Pancreas (tissue), 10 donors: ENCODE results near the gene MEA1. TPM values are rescaled to one million over a fixed set of nuclear protein-coding genes. Genes with fewer than 3 reads are reported as not detected.

ENCODE experiments used
- ATAC-seq, 4 donors: fragments of 200-7000 bp; cut with Tn5 transposase; one replicate each; pipeline versions ENCODE4 v1.8.0 to v1.9.1; 2020; ENCODE audit warnings: mild to moderate bottlenecking in 4 of 4, moderate library complexity in 4 of 4
- DNase-seq, 6 donors: peaks; one replicate each; pipeline ENCODE4 v3.0.0-alpha.2; 2020
- FAIRE-seq: peaks from 2 replicates; lab custom pipeline; 2012; peaks lifted over from hg19 to GRCh38; lab: Jason Lieb, UNC
- H3K27ac ChIP-seq, 4 donors: fragments of 200-600 bp; sonication (generic); 1 replicate in 3 of 4; 2 replicates in 1 of 4; pipeline versions ENCODE4 v1.5.0 to v1.8.0; 2020
- H3K27me3 ChIP-seq, 4 donors: fragments of 200-600 bp; one replicate each; pipeline ENCODE4 v1.8.0; 2021
- H3K36me3 ChIP-seq, 3 donors: fragments of 200-600 bp; sonication (generic) in 1 of 3; one replicate each; pipeline versions ENCODE4 v1.5.0 to v1.8.0; 2020 to 2021
- H3K4me1 ChIP-seq, 3 donors: fragments of 200-600 bp; one replicate each; pipeline ENCODE4 v1.8.0; 2021
- H3K4me3 ChIP-seq, 4 donors: fragments of 200-600 bp; sonication (generic) in 2 of 4; one replicate each; pipeline versions ENCODE4 v1.5.0 to v1.8.0; 2020 to 2021
- H3K9me3 ChIP-seq, 4 donors: fragments of 200-600 bp; one replicate each; pipeline ENCODE4 v1.8.0; 2021
- WGBS, 2 donors: extraction: QIAGEN DNeasy Blood & Tissue Kit; methylation state at CpG; one replicate each; pipeline ENCODE4 v1.1.7; 2013; 5-methylcytosine and 5-hydroxymethylcytosine counted together
- intact Hi-C, 3 donors: fragments of 100-400 bp; cut with DNase I; formaldehyde crosslinking; loops; one replicate each; pipeline versions ENCODE4 v1.11.1 to v1.14.2; 2022
- polyA plus RNA-seq, 2 donors: library from polyadenylated mRNA; stranded (reverse); fragments of 200-250 nt; gene quantifications; one replicate each; pipeline ENCODE4 v1.2.3, GENCODE V29; 2013
- total RNA-seq, 6 donors: library from RNA; stranded (reverse); fragmentation: NEBNext Ultra II Directional in 4 of 6; extraction: Animal tissue kit (Norgen Biotek cat#: 25700) in 4 of 6; gene quantifications; one replicate each; pipeline versions ENCODE4 v1.2.1 to v1.2.4, GENCODE V29; 2021 to 2023
- TF ChIP-seq, protein P1 (sequence below), 4 donors: fragments of 200-600 bp; sonication (generic) in 3 of 4; IDR thresholded peaks; one replicate each; pipeline versions ENCODE4 v1.5.0 to v1.8.0; 2021; ENCODE audit warnings: antibody characterized with exemption in 4 of 4
- donor health status: healthy with polysubstance abuse.
- donor health status: DM: no; HTN: no; CAD: no; lungs with moderate emphysema.
- donor health status: DM: no; HTN: no; CAD: no.
- donor health status: control.
- donor health status: control.
- donor health status: Bipolar disorder and iron deficiency.
- donor health status: DM: yes; HTN: yes; CAD: no.
- donor health status: DM: no; HTN: no; CAD: no.
- donor health status: DM: no; HTN: no; CAD: no.
- donor health status: DM: yes; HTN: yes; CAD: no.

The MEA1 gene
- total and polyA plus RNA-seq, 8 donors, result 16.5 to 48.7 (median 24.6) TPM

DNA sequence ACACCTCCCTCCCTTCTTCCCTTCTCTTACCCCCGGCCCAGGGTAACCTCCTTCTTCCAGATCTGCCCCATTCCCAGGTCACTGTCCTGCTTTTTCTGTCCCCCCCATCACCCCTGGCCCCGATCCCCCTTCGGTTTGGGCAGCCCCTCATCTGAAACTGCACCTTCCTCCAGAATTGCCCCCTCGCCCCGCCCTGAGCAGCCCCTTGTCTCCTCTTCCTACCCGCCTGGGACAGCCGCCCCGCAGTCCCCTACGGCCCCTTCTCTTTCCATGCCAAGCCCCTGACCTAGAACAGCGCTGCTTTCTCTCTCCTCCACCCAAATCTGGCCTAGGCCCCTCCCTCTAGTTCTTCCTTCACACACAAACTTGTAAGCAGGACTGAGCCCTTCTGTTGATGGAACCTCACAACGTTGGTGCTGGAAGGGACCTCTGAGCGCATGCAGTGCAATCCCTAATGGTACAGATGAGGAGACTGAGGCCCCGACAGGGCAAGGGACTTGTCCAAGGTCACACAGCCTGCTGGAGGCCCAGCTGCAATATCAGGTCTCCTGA lies 28.7 kb downstream of the MEA1 start:
- TF ChIP-seq, protein P1, sequence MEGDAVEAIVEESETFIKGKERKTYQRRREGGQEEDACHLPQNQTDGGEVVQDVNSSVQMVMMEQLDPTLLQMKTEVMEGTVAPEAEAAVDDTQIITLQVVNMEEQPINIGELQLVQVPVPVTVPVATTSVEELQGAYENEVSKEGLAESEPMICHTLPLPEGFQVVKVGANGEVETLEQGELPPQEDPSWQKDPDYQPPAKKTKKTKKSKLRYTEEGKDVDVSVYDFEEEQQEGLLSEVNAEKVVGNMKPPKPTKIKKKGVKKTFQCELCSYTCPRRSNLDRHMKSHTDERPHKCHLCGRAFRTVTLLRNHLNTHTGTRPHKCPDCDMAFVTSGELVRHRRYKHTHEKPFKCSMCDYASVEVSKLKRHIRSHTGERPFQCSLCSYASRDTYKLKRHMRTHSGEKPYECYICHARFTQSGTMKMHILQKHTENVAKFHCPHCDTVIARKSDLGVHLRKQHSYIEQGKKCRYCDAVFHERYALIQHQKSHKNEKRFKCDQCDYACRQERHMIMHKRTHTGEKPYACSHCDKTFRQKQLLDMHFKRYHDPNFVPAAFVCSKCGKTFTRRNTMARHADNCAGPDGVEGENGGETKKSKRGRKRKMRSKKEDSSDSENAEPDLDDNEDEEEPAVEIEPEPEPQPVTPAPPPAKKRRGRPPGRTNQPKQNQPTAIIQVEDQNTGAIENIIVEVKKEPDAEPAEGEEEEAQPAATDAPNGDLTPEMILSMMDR (IDR thresholded peaks at IDR 0.05), result no peak
- H3K4me3 ChIP-seq, result peak overlapping the region; percentile 81 to 94 (median 89)
- FAIRE-seq (no peak), DNase-seq (no peak), ATAC-seq (peak in 1 of 4 donors; percentile 4)
- H3K4me1 ChIP-seq, result peaks cover 0 to 8% (median 0%) of the 10 kb centered on the region in 3 donors
- intact Hi-C loops, result no loop called here
- no peaks in the 10 kb centered on the region for H3K36me3 ChIP-seq
- H3K27me3 ChIP-seq, result no peaks in the 10 kb centered on the region
- WGBS, 2 donors, result 8% methylated on average over 13 of the region's 13 CpGs
- no peaks in the 10 kb centered on the region for H3K9me3 ChIP-seq
- no peak overlapping the region for H3K27ac ChIP-seq

DNA sequence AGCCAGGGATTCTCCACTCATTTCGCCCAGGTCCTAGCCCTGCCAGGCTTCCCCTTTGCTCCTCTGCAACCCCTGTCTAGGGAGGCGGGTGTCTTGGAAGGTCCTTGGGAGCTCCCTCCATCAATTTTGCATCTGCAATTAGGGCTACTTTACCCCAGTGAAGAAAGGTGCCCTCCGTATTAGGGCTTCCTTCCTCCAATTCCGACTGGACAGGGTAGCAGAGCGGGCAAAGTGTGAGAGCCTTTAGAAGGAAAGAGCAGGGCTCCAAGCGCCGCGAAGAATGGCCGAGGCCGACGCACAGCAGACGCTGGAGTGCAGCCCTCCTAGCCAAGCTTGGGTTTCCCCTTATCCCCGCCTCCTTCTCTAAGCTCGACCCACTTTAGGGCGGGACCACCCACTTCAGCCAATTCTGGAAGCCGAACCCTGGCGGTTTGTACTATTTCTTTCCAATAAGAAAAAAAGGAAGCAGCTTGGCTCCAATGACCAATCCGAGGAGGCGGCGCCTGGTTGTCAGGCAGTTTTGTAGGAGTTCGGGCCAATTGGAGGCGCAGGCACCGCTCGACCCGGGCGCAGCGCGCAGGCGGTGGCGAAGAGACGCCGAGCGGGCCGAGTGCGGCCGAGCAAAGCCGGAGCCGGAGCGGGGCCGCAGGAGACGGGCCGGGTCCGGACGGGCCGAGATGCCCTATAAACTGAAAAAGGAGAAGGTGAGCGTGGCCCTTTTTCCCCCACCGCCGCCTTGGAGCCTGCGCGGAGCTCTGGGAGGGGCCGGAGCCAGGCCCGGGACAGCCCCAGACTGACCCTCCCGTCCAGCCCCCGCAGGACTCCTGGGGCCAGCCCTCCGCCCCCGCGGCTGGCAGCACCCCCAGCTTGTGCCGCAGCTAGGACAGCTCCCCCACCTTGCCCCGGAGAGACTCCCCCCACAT lies 29.5 kb downstream of the MEA1 start, which contains the start of gene PPP2R5D:
PPP2R5D (plus strand) TSS at position 570 of the 923 bp plus-strand sequence; CDS start at position 678, 108 bp downstream.
- Histone ChIP-seq H3K36me3 (no peaks in the 10 kb centered on the region), H3K4me3 (peak within 1 kb of the TSS; percentile 81 to 94 (median 89)), H3K4me1 (peaks cover 0 to 14% (median 0%) of the 10 kb centered on the region in 3 donors), H3K9me3 (no peaks in the 10 kb centered on the region), H3K27ac (peak within 1 kb of the TSS; percentile 48 to 76 (median 67)), H3K27me3 (no peaks in the 10 kb centered on the region)
- WGBS, 2 donors, result 1% methylated on average over 50 to 59 of the region's 59 CpGs
- intact Hi-C loops, result no loop called here
- DNase-seq (peak; percentile 90 to 98 (median 97)), FAIRE-seq (peak; percentile 87), ATAC-seq (peak; percentile 94 to 96 (median 95))
- TF ChIP-seq, protein P1 (IDR thresholded peaks at IDR 0.05), result no peak

DNA sequence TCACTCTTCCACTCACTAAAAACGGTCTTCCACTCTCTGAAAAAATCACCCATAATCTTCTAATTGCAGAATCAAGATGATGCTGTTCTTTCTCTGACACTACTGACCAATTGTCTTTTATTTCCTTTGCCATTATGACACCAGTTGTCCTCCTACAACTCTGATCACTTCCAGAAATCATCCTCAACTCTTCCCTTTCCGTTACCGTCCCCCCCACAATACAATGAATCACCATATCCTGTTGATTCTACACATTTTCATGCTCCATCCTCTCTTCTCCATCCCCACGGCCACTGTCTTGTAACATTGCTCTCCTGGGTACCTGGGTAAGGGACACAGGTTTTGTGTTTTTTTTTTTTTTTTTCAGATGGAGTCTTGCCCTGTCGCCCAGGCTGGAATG lies 31.9 kb downstream of the MEA1 start:
- FAIRE-seq, result no peak
- H3K4me1 ChIP-seq, result peaks cover 0 to 28% (median 0%) of the 10 kb centered on the region in 3 donors
- intact Hi-C loops, result no loop called here

DNA sequence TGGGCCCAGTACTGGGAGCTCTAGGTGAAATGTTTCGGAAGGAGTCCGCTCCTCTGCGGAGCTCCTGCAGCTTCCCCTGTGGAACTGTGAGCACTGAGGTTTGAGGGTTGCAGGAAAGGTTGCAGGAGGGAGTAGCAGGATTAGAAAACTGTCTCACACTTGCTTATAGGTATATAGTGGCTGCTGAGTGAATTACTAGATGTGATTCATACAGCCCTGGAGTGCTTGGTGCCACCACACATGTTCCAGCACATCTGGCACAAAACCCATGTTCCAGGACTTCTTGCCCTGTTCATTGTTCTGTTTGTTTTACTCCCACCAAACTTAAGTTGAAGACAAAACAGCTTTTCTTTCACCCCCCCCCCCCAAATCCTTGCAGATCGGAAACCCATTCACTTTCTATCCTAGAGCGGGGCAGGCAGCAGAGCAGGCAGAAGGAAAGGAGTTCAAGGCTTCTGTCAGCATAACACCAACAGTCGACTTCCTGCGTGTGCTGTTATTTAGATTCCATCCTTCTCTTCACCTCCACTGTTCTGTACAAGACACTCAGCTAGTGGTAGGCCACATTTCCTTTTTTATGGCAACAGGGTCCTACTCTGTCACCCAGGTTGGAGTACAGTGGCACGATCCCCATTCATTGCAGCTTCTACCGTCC lies 34.1 kb downstream of the MEA1 start:
- Histone ChIP-seq H3K36me3 (no peaks in the 10 kb centered on the region), H3K27me3 (no peaks in the 10 kb centered on the region), H3K4me3 (peak overlapping the region; percentile 70 to 95 (median 84)), H3K27ac (peak overlapping the region; percentile 70 to 91 (median 74)), H3K9me3 (no peaks in the 10 kb centered on the region), H3K4me1 (peaks cover 0 to 22% (median 0%) of the 10 kb centered on the region in 3 donors)
- intact Hi-C loops, result no loop called here
- FAIRE-seq, result no peak
- DNase-seq, result no peak
- TF ChIP-seq, protein P1 (IDR thresholded peaks at IDR 0.05), result no peak
- 46 to 51% methylated on average over 9 of the region's 9 CpGs for WGBS, 2 donors
- peak in 2 of 4 donors; percentile 5 to 6 for ATAC-seq

More for the DNA sequence above, 31.9 kb downstream of the MEA1 start:
- Histone ChIP-seq H3K9me3 (no peaks in the 10 kb centered on the region), H3K27me3 (no peaks in the 10 kb centered on the region), H3K27ac (no peak overlapping the region), H3K4me3 (no peak overlapping the region), H3K36me3 (no peaks in the 10 kb centered on the region)
- DNase-seq, result no peak
- TF ChIP-seq, protein P1 (IDR thresholded peaks at IDR 0.05), result no peak
- WGBS, 2 donors, result 88% methylated on average over 5 of the region's 5 CpGs
- ATAC-seq, result no peak
